Transverse colon (tissue), 3 donors: ENCODE data around the gene SNRPA1.

Experiments used
- POLR2A ChIP-seq: fragments of 450-650 bp; IDR thresholded peaks from one replicate; pipeline ENCODE4 v1.6.1; 2016; ENCODE audit warnings: antibody characterized with exemption, mild to moderate bottlenecking, moderate library complexity
- TF ChIP-seq, protein P1 (sequence below), 5 experiments: fragments of 200-600 bp in 3 of 5; fragments of 450-650 bp in 2 of 5; sonication (generic) in 3 of 5; IDR thresholded peaks; 1 replicate in 2 of 5; 2 replicates in 3 of 5; pipeline ENCODE4 v1.5.1; 2016 to 2017; ENCODE audit warnings: antibody characterized with exemption in 5 of 5, inconsistent platforms in 3 of 5, mild to moderate bottlenecking in 2 of 5, moderate library complexity in 1 of 5

DNA sequence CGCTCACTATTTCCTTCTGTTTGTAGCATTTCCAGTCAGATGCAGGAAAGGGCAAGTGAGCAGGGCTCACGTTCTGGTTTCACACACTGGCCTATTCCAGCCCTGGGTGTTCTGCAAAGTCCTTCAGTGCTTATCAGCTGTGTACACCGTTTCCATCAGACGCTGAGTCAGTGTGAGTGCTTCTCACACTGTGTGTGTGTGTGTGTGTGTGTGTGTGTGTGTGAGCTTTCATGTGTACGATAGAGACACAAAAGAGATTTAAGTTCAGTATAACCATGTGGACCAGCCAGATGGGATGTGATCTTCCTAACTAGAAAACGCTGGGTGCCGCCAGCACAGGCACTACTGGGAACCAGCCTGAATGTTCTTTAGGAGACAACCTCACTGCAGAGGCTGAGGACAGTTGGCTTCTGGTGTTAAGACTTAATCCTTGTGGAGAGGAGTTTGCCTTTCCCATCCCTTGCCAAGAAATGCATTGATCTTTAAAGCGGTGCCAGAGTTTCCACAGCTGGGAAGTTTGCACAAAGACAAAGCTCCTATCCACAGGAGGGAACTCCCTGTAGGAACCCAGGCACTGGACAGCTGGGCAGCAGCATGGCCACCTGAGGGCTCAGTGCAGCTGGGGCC is 39.3 kb downstream of the SNRPA1 start:
- TF ChIP-seq, protein P1, sequence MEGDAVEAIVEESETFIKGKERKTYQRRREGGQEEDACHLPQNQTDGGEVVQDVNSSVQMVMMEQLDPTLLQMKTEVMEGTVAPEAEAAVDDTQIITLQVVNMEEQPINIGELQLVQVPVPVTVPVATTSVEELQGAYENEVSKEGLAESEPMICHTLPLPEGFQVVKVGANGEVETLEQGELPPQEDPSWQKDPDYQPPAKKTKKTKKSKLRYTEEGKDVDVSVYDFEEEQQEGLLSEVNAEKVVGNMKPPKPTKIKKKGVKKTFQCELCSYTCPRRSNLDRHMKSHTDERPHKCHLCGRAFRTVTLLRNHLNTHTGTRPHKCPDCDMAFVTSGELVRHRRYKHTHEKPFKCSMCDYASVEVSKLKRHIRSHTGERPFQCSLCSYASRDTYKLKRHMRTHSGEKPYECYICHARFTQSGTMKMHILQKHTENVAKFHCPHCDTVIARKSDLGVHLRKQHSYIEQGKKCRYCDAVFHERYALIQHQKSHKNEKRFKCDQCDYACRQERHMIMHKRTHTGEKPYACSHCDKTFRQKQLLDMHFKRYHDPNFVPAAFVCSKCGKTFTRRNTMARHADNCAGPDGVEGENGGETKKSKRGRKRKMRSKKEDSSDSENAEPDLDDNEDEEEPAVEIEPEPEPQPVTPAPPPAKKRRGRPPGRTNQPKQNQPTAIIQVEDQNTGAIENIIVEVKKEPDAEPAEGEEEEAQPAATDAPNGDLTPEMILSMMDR (IDR thresholded peaks at IDR 0.05), result no peak
- TF ChIP-seq POLR2A, result no peak
